Measurements from ENCODE around the gene ANKRD17. TPM values are rescaled to one million over a fixed set of nuclear protein-coding genes. Genes with fewer than 3 reads are reported as not detected.

Gene ANKRD17
- total and polyA plus RNA-seq, 9 of the 15 experiments (the other 6 are each of a cell fraction or from before 2014, with no cell fraction given) = 25.5 to 86.9 (median 52.2) TPM

- H4K20me1 ChIP-seq (replicated peaks; ENCODE audit: control insufficient read depth, insufficient read depth, low read length) = no peaks in the 10 kb centered on the region
- H2AFZ ChIP-seq (ENCODE audit: low read depth, low read length) = no peak overlapping the region
- DNase-seq (ENCODE audit: extremely low read depth in 1 of 4, low spot score in 3 of 4) = no peak
- H3K4me1 ChIP-seq (replicated peaks in 1 of 2; ENCODE audit: control insufficient read depth in 2 of 2, insufficient read depth in 2 of 2, low read length in 2 of 2) = peaks cover 5 to 18% of the 10 kb centered on the region in 2 experiments; a peak in 4 of 5 replicates
- H3K36me3 ChIP-seq (ENCODE audit: control insufficient read depth, insufficient read depth, low read length) = peaks cover 51% of the 10 kb centered on the region
- H3K27me3 ChIP-seq (ENCODE audit: control insufficient read depth in 2 of 2, insufficient read depth in 2 of 2, low read length in 2 of 2) = no peaks in the 10 kb centered on the region
- no peak for ATAC-seq
- BruUV-seq (replicated peaks) = no TSS peak
- H3K9me1 ChIP-seq (ENCODE audit: control insufficient read depth, insufficient read depth, low read length) = no peaks in the 10 kb centered on the region
- peaks cover 24% of the 10 kb centered on the region for H3K79me2 ChIP-seq (ENCODE audit: control insufficient read depth, insufficient read depth, low read length)
- no peak overlapping the region for H3K4me2 ChIP-seq (ENCODE audit: insufficient read depth, low read length)
- in situ Hi-C loops (cut with MboI) (no loop called here), intact Hi-C loops (cut with micrococcal nuclease) (no loop called here)
- CTCF ChIA-PET (ENCODE audit: low intra/inter-chr PET ratio) = no interaction called here
- H3K4me3 ChIP-seq = no peak overlapping the region
- no peak for FAIRE-seq
- POLR2A ChIA-PET = no interaction called here
- no peaks in the 10 kb centered on the region for H3K9me3 ChIP-seq (replicated peaks; ENCODE audit: control insufficient read depth, insufficient read depth, low read depth, low read length)
- TF ChIP-seq HDAC2 (IDR thresholded peaks at IDR 0.05) (no peak), ZSCAN29 (IDR thresholded peaks at IDR 0.05) (no peak), ZFP1 (CRISPR knock-in tag; IDR thresholded peaks at IDR 0.05) (no peak), ZNF507 (tag; conservative IDR thresholded peaks at IDR 0.05) (no peak), RBM15 (IDR thresholded peaks at IDR 0.05; ENCODE audit: insufficient read depth, low read length) (no peak), ZNF3 (CRISPR knock-in tag; IDR thresholded peaks at IDR 0.05) (no peak), BCL6 (CRISPR knock-in tag; IDR thresholded peaks at IDR 0.05) (no peak), PPARD (CRISPR knock-in tag; IDR thresholded peaks at IDR 0.05) (no peak), MAFK (IDR thresholded peaks at IDR 0.05; ENCODE audit: low read length) (no peak), NR2F6 (CRISPR knock-in tag; IDR thresholded peaks at IDR 0.05) (no peak), CREB3L1 (IDR thresholded peaks at IDR 0.05; ENCODE audit: borderline replicate concordance, low read depth) (no peak), PTRF (tag; IDR thresholded peaks at IDR 0.05) (no peak), MTF1 (CRISPR knock-in tag; IDR thresholded peaks at IDR 0.05; ENCODE audit: borderline replicate concordance) (no peak), HNRNPH1 (optimal IDR thresholded peaks at IDR 0.05; ENCODE audit: low read depth, low read length) (no peak), POLR2A (conservative IDR thresholded peaks at IDR 0.05) (no peak)
- TF ChIP-seq, protein P1, sequence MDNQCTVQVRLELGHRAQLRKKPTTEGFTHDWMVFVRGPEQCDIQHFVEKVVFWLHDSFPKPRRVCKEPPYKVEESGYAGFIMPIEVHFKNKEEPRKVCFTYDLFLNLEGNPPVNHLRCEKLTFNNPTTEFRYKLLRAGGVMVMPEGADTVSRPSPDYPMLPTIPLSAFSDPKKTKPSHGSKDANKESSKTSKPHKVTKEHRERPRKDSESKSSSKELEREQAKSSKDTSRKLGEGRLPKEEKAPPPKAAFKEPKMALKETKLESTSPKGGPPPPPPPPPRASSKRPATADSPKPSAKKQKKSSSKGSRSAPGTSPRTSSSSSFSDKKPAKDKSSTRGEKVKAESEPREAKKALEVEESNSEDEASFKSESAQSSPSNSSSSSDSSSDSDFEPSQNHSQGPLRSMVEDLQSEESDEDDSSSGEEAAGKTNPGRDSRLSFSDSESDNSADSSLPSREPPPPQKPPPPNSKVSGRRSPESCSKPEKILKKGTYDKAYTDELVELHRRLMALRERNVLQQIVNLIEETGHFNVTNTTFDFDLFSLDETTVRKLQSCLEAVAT (IDR thresholded peaks at IDR 0.05) = no peak
- TF ChIP-seq, protein P2, sequence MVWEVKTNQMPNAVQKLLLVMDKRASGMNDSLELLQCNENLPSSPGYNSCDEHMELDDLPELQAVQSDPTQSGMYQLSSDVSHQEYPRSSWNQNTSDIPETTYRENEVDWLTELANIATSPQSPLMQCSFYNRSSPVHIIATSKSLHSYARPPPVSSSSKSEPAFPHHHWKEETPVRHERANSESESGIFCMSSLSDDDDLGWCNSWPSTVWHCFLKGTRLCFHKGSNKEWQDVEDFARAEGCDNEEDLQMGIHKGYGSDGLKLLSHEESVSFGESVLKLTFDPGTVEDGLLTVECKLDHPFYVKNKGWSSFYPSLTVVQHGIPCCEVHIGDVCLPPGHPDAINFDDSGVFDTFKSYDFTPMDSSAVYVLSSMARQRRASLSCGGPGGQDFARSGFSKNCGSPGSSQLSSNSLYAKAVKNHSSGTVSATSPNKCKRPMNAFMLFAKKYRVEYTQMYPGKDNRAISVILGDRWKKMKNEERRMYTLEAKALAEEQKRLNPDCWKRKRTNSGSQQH (CRISPR knock-in tag; IDR thresholded peaks at IDR 0.05) = no peak
- WGBS (ENCODE audit: insufficient coverage, low coverage, missing lambda C conversion rate) = 79% methylated on average over 4 of the region's 4 CpGs
- H3K9ac ChIP-seq (ENCODE audit: insufficient read depth in 1 of 2, low read depth in 2 of 2, low read length in 2 of 2) = no peak overlapping the region
- no peak overlapping the region for H3K27ac ChIP-seq (ENCODE audit: extremely low read depth, low read depth, low read length)
Measured at GRCh38 chr4:73064536-73064935, 194.1 kb downstream of the ANKRD17 start.
